Effector memory CD4-positive, alpha-beta T cell (primary cell): ENCODE results near the gene ANGEL2.
"Not testable (repeated sequence)": the region's sequence is repeated elsewhere in the genome, so short reads cannot be mapped to it uniquely, and the experiment has no call there.

Source experiments
- DNase-seq, 3 donors: peaks; one replicate each; pipeline ENCODE4 v3.0.0-alpha.2; 2020
- H3K27ac ChIP-seq: 2 replicates; pipeline ENCODE4 v1.7.0; 2013; ENCODE audit warnings: mild to moderate bottlenecking, low read length, moderate library complexity; ENCODE audit not compliant: insufficient read depth, poor library complexity, severe bottlenecking
- H3K27me3 ChIP-seq: replicated peaks from 2 replicates; pipeline ENCODE4 v1.7.0; 2013; ENCODE audit warnings: mild to moderate bottlenecking, low read length; ENCODE audit not compliant: insufficient read depth, control insufficient read depth, poor library complexity, severe bottlenecking
- H3K36me3 ChIP-seq: 2 replicates; pipeline ENCODE4 v1.7.0; 2013; ENCODE audit warnings: mild to moderate bottlenecking, low read length, moderate library complexity; ENCODE audit not compliant: control insufficient read depth, insufficient read depth
- H3K4me1 ChIP-seq: 2 replicates; pipeline ENCODE4 v1.7.0; 2013; ENCODE audit warnings: low read length, mild to moderate bottlenecking; ENCODE audit not compliant: control insufficient read depth, insufficient read depth, poor library complexity, severe bottlenecking
- H3K4me3 ChIP-seq: 2 replicates; pipeline ENCODE4 v1.7.0; 2013; ENCODE audit warnings: low read length, low read depth, mild to moderate bottlenecking; ENCODE audit not compliant: insufficient read depth, poor library complexity, severe bottlenecking
- H3K9me3 ChIP-seq: 2 replicates; pipeline ENCODE4 v1.7.0; 2013; ENCODE audit warnings: mild to moderate bottlenecking, low read length, moderate library complexity; ENCODE audit not compliant: control insufficient read depth

ANGEL2 gene

GRCh38 chr1:213019450-213019849 lies 3.8 kb upstream of the ANGEL2 start:
- Histone ChIP-seq H3K4me3 (no peak overlapping the region), H3K36me3 (no peaks in the 10 kb centered on the region), H3K27ac (no peak overlapping the region), H3K27me3 (no peaks in the 10 kb centered on the region), H3K4me1 (peaks cover 6% of the 10 kb centered on the region), H3K9me3 (no peaks in the 10 kb centered on the region)
- no peak for DNase-seq

GRCh38 chr1:213017447-213018273 lies 2.0 kb upstream of the ANGEL2 start:
- DNase-seq, result no peak
- Histone ChIP-seq H3K4me1 (peaks cover 10% of the 10 kb centered on the region), H3K27ac (no peak overlapping the region), H3K36me3 (no peaks in the 10 kb centered on the region), H3K4me3 (no peak overlapping the region), H3K27me3 (no peaks in the 10 kb centered on the region), H3K9me3 (no peaks in the 10 kb centered on the region)

GRCh38 chr1:213014642-213015041 lies 1.0 kb downstream of the ANGEL2 start:
- H3K4me1 ChIP-seq, result peaks cover 10% of the 10 kb centered on the region
- H3K27me3 ChIP-seq, result no peaks in the 10 kb centered on the region
- H3K36me3 ChIP-seq, result peaks cover 6% of the 10 kb centered on the region
- DNase-seq, result no peak
- peak overlapping the region; percentile 76 for H3K4me3 ChIP-seq
- peak overlapping the region; percentile 89 for H3K27ac ChIP-seq
- no peaks in the 10 kb centered on the region for H3K9me3 ChIP-seq

DNA sequence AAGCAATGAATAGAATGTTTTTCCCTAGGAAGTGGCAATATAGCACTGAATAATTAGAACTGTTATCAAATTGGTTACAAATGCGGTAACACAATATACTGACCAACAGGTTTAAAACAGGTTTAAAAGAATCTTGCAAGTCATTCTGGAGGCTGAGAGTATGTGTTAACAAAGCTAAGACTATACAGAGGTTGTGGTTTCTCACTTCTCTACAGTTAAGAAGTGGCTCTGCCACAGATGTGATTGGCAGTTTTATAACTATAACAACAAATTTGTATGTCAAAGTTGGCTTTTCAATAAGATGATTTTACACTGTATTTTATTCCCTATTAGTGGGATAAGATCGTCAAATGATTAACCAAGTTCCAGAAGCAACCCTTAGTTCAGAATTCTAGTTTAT lies 7.1 kb downstream of the ANGEL2 start:
- Histone ChIP-seq H3K9me3 (no peaks in the 10 kb centered on the region), H3K4me1 (no peaks in the 10 kb centered on the region), H3K36me3 (peaks cover 16% of the 10 kb centered on the region), H3K27ac (no peak overlapping the region), H3K4me3 (no peak overlapping the region), H3K27me3 (no peaks in the 10 kb centered on the region)
- no peak for DNase-seq

DNA sequence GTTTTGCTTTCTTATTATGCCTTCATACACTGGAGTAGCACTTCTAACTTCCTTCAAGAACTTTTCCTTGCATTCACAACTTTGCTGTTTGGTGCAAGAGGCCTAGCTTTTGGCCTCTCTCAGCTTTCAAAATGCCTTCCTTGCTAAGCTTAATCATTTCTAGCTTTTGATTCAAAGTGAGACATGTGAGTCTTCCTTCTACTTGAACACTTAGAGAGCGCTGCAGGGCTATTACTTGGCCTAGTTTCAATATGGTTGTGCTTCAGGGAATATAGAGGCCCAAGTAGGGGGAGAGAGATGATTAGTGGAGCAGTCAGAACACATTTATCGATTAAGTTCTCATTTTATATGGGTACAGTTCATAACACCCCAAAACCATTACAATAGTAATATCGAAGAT lies 12.4 kb downstream of the ANGEL2 start:
- H3K27me3 ChIP-seq, result no peaks in the 10 kb centered on the region
- DNase-seq, result no peak
- no peak overlapping the region for H3K4me3 ChIP-seq
- H3K36me3 ChIP-seq, result peaks cover 21% of the 10 kb centered on the region
- no peaks in the 10 kb centered on the region for H3K4me1 ChIP-seq
- H3K9me3 ChIP-seq, result no peaks in the 10 kb centered on the region
- no peak overlapping the region for H3K27ac ChIP-seq

GRCh38 chr1:212994926-212995325 lies 20.7 kb downstream of the ANGEL2 start:
- H3K4me3 ChIP-seq, result no peak overlapping the region
- no peaks in the 10 kb centered on the region for H3K4me1 ChIP-seq
- H3K9me3 ChIP-seq, result no peaks in the 10 kb centered on the region
- no peaks in the 10 kb centered on the region for H3K27me3 ChIP-seq
- DNase-seq, result no peak
- no peak overlapping the region for H3K27ac ChIP-seq
- H3K36me3 ChIP-seq, result peaks cover 42% of the 10 kb centered on the region

GRCh38 chr1:212993960-212994359 lies 21.7 kb downstream of the ANGEL2 start:
- H3K36me3 ChIP-seq, result peaks cover 36% of the 10 kb centered on the region
- not testable (repeated sequence) for H3K27ac ChIP-seq, H3K27me3 ChIP-seq, H3K4me3 ChIP-seq, H3K4me1 ChIP-seq, H3K9me3 ChIP-seq, DNase-seq

- no peak for DNase-seq
- Histone ChIP-seq H3K4me3 (no peak overlapping the region), H3K9me3 (no peaks in the 10 kb centered on the region), H3K27ac (no peak overlapping the region), H3K4me1 (no peaks in the 10 kb centered on the region), H3K27me3 (no peaks in the 10 kb centered on the region), H3K36me3 (peaks cover 22% of the 10 kb centered on the region)
Measured at GRCh38 chr1:212990276-212990675, 25.4 kb downstream of the ANGEL2 start.

GRCh38 chr1:212987702-212988322 lies 27.9 kb downstream of the ANGEL2 start:
- DNase-seq, result no peak
- no peaks in the 10 kb centered on the region for H3K27me3 ChIP-seq
- no peaks in the 10 kb centered on the region for H3K9me3 ChIP-seq
- no peak overlapping the region for H3K27ac ChIP-seq
- peaks cover 6% of the 10 kb centered on the region for H3K36me3 ChIP-seq
- H3K4me3 ChIP-seq, result no peak overlapping the region
- H3K4me1 ChIP-seq, result no peaks in the 10 kb centered on the region

DNA sequence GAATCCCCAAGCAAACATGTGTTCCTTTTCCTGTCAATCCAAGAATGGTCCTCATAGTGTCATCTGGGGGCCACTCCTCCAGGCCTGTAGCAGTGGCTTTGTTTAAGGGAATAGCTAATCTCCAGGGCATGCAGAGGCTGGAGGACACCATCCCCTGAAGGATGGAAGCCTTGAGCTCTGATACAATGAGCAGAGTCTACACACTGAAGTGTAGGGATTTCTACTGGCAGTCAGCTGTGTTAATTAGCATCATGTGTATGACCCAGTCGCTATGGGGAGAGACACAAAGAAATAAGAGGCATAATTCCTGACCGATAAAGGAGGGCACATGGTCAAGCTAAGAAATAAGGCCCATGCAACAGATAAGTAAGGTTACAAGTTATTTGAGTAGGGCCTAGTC lies 29.1 kb downstream of the ANGEL2 start:
- DNase-seq, result no peak
- H3K9me3 ChIP-seq, result no peaks in the 10 kb centered on the region
- H3K4me1 ChIP-seq, result no peaks in the 10 kb centered on the region
- H3K27ac ChIP-seq, result no peak overlapping the region
- no peaks in the 10 kb centered on the region for H3K36me3 ChIP-seq
- no peak overlapping the region for H3K4me3 ChIP-seq
- no peaks in the 10 kb centered on the region for H3K27me3 ChIP-seq
